Aorta (tissue), 5 donors: ENCODE results near the gene BRICD5. TPM values are rescaled to one million over a fixed set of nuclear protein-coding genes. Genes with fewer than 3 reads are reported as not detected.
"Not testable (repeated sequence)": the region's sequence is repeated elsewhere in the genome, so short reads cannot be mapped to it uniquely, and the experiment has no call there.

Experiments
- ATAC-seq: fragments of 200-7000 bp; cut with Tn5 transposase; one replicate; pipeline ENCODE4 v1.9.1; 2022; ENCODE audit warnings: moderate library complexity; ENCODE audit not compliant: low FRiP score
- DNase-seq, 2 donors: peaks; one replicate each; pipeline ENCODE4 v3.0.0-alpha.2; 2020
- H3K27ac ChIP-seq, 2 donors: one replicate each; pipeline ENCODE4 v1.5.1; 2013; ENCODE audit warnings: low read length in 2 of 2, mild to moderate bottlenecking in 2 of 2, moderate library complexity in 2 of 2, control low read depth in 1 of 2, inconsistent platforms in 1 of 2, low read depth in 1 of 2
- H3K27me3 ChIP-seq, 2 donors: one replicate each; pipeline ENCODE4 v1.6.1; 2013; ENCODE audit warnings: control low read depth in 1 of 2, low read length in 1 of 2, mild to moderate bottlenecking in 1 of 2, moderate library complexity in 1 of 2; ENCODE audit not compliant: insufficient read depth in 2 of 2, control insufficient read depth in 1 of 2
- H3K36me3 ChIP-seq, 2 donors: one replicate each; pipeline ENCODE4 v1.6.1; 2013; ENCODE audit warnings: control low read depth in 1 of 2, low read length in 1 of 2, mild to moderate bottlenecking in 1 of 2; ENCODE audit not compliant: insufficient read depth in 2 of 2, control insufficient read depth in 1 of 2
- H3K4me1 ChIP-seq, 2 donors: one replicate each; pipeline ENCODE4 v1.6.1; 2013; ENCODE audit warnings: low read length in 2 of 2, control low read depth in 1 of 2, mild to moderate bottlenecking in 1 of 2, moderate library complexity in 1 of 2; ENCODE audit not compliant: insufficient read depth in 2 of 2, control insufficient read depth in 1 of 2
- H3K4me3 ChIP-seq, 2 donors: one replicate each; pipeline ENCODE4 v1.5.1; 2013; ENCODE audit warnings: low read length in 2 of 2, control low read depth in 1 of 2, mild to moderate bottlenecking in 1 of 2
- H3K9me3 ChIP-seq: one replicate; pipeline ENCODE4 v1.6.1; 2013; ENCODE audit warnings: mild to moderate bottlenecking, low read length; ENCODE audit not compliant: control insufficient read depth
- whole genome bisulfite sequencing, 2 donors: extraction: QIAGEN DNeasy Blood & Tissue Kit; methylation state at CpG; one replicate each; pipeline ENCODE4 v1.1.7; 2013; 5-methylcytosine and 5-hydroxymethylcytosine counted together
- intact Hi-C, 2 donors: fragments of 100-400 bp; cut with DNase I; formaldehyde crosslinking; loops; one replicate each; pipeline versions ENCODE4 v1.14.2 to v1.15.0; 2022
- polyA plus RNA-seq, 2 donors: library from polyadenylated mRNA; stranded (reverse); fragments of 200-250 nt; gene quantifications; one replicate each; pipeline ENCODE4 v1.2.3, GENCODE V29; 2013
- total RNA-seq, 2 donors: library from RNA; stranded (reverse); fragmentation: NEBNext Ultra II Directional; extraction: Animal tissue kit (Norgen Biotek cat#: 25700); gene quantifications; one replicate each; pipeline ENCODE4 v1.2.1, GENCODE V29; 2021
- donor health status: healthy with polysubstance abuse.
- donor health status: Bipolar disorder and iron deficiency.
- donor health status: DM: no; HTN: no; CAD: no.
- donor health status: DM: no; HTN: no; CAD: no.
- donor health status: DM: yes; HTN: yes; CAD: no.

Gene BRICD5
- total and polyA plus RNA-seq, 4 donors = 0.88 to 36.1 (median 4.7) TPM

- H3K36me3 ChIP-seq, H3K9me3 ChIP-seq, H3K4me3 ChIP-seq, DNase-seq, intact Hi-C loops, H3K27me3 ChIP-seq, H3K4me1 ChIP-seq, H3K27ac ChIP-seq, ATAC-seq: not testable (repeated sequence)
- WGBS, 2 donors = 82 to 86% methylated on average over 9 of the region's 9 CpGs
These were observed 29.7 kb upstream of the BRICD5 start for GRCh38 chr16:2240331-2240730.

- H3K4me3 ChIP-seq = no peak overlapping the region
- intact Hi-C loops = no loop called here
- ATAC-seq (no peak), DNase-seq (no peak)
- H3K27me3 ChIP-seq = no peaks in the 10 kb centered on the region
- no peaks in the 10 kb centered on the region for H3K9me3 ChIP-seq
- H3K36me3 ChIP-seq = peaks cover 0 to 7% of the 10 kb centered on the region in 2 donors
- H3K4me1 ChIP-seq = no peaks in the 10 kb centered on the region
- no peak overlapping the region for H3K27ac ChIP-seq
- WGBS, 2 donors = 83 to 86% methylated on average over 15 of the region's 15 CpGs
These were observed 28.4 kb upstream of the BRICD5 start for GRCh38 chr16:2238838-2239675.

- 74 to 79% methylated on average over 18 of the region's 18 CpGs for WGBS, 2 donors
- Histone ChIP-seq H3K9me3 (no peaks in the 10 kb centered on the region), H3K36me3 (peaks cover 0 to 8% of the 10 kb centered on the region in 2 donors), H3K4me1 (no peaks in the 10 kb centered on the region), H3K27ac (no peak overlapping the region), H3K4me3 (no peak overlapping the region), H3K27me3 (no peaks in the 10 kb centered on the region)
- ATAC-seq (no peak), DNase-seq (no peak)
- intact Hi-C loops = no loop called here
These were observed 27.6 kb upstream of the BRICD5 start for GRCh38 chr16:2238150-2238837.

- no peaks in the 10 kb centered on the region for H3K9me3 ChIP-seq
- no peak for DNase-seq
- H3K4me3 ChIP-seq = no peak overlapping the region
- no peak for ATAC-seq
- H3K27me3 ChIP-seq = no peaks in the 10 kb centered on the region
- H3K4me1 ChIP-seq = no peaks in the 10 kb centered on the region
- H3K36me3 ChIP-seq = peaks cover 0 to 7% of the 10 kb centered on the region in 2 donors
- no peak overlapping the region for H3K27ac ChIP-seq
- intact Hi-C loops = no loop called here
- 36 to 39% methylated on average over 56 to 65 of the region's 65 CpGs for WGBS, 2 donors
These were observed 27.0 kb upstream of the BRICD5 start for GRCh38 chr16:2237493-2238149.

- Histone ChIP-seq H3K36me3 (peaks cover 0 to 5% of the 10 kb centered on the region in 2 donors), H3K27ac (no peak overlapping the region), H3K4me1 (no peaks in the 10 kb centered on the region), H3K9me3 (no peaks in the 10 kb centered on the region), H3K4me3 (no peak overlapping the region), H3K27me3 (no peaks in the 10 kb centered on the region)
- no peak for DNase-seq
- WGBS, 2 donors = 6 to 8% methylated on average over 40 of the region's 40 CpGs
- intact Hi-C loops = no loop called here
- no peak for ATAC-seq
These were observed 26.4 kb upstream of the BRICD5 start for GRCh38 chr16:2237102-2237482.

GRCh38 chr16:2236337-2237101, 25.9 kb upstream of the BRICD5 start, which contains the start of gene DNASE1L2:
DNASE1L2 (plus strand) TSS chr16:2236444; CDS start chr16:2236817, 373 bp downstream.
- no peak within 1 kb of the TSS for H3K4me3 ChIP-seq
- peak; percentile 33 for ATAC-seq
- WGBS, 2 donors = 2 to 3% methylated on average over 54 to 64 of the region's 64 CpGs

GRCh38 chr16:2235695-2236336, 25.2 kb upstream of the BRICD5 start:
- no peaks in the 10 kb centered on the region for H3K27me3 ChIP-seq
- 69 to 74% methylated on average over 19 of the region's 19 CpGs for WGBS, 2 donors
- ATAC-seq (no peak), DNase-seq (no peak)
- peaks cover 0 to 5% of the 10 kb centered on the region in 2 donors for H3K36me3 ChIP-seq
- H3K27ac ChIP-seq = no peak overlapping the region
- intact Hi-C loops = no loop called here
- H3K4me3 ChIP-seq = no peak overlapping the region
- H3K9me3 ChIP-seq = no peaks in the 10 kb centered on the region
- no peaks in the 10 kb centered on the region for H3K4me1 ChIP-seq

More at GRCh38 chr16:2236337-2237101, 25.9 kb upstream of the BRICD5 start, which contains the start of gene DNASE1L2:
- intact Hi-C loops = no loop called here
- no peaks in the 10 kb centered on the region for H3K27me3 ChIP-seq
- H3K27ac ChIP-seq = no peak within 1 kb of the TSS
- DNase-seq = peak in 1 of 2 donors; percentile 65
- peaks cover 0 to 5% of the 10 kb centered on the region in 2 donors for H3K36me3 ChIP-seq
- H3K9me3 ChIP-seq = no peaks in the 10 kb centered on the region
- H3K4me1 ChIP-seq = no peaks in the 10 kb centered on the region

- 93 to 95% methylated on average over 28 of the region's 28 CpGs for WGBS, 2 donors
These were observed 24.6 kb upstream of the BRICD5 start for GRCh38 chr16:2235234-2235651.

More at GRCh38 chr16:2235234-2235651, 24.6 kb upstream of the BRICD5 start:
- intact Hi-C loops = no loop called here
- Histone ChIP-seq H3K27ac (no peak overlapping the region), H3K9me3 (no peaks in the 10 kb centered on the region), H3K36me3 (peaks cover 0 to 5% of the 10 kb centered on the region in 2 donors), H3K27me3 (no peaks in the 10 kb centered on the region), H3K4me3 (no peak overlapping the region), H3K4me1 (no peaks in the 10 kb centered on the region)
- DNase-seq (no peak), ATAC-seq (no peak)
